OCI-LY7 (cell line): ENCODE data around the gene SSRP1. TPM values are rescaled to one million over a fixed set of nuclear protein-coding genes. Genes with fewer than 3 reads are reported as not detected.
A peak's percentile ranks its signal among the peaks of the same experiment; 100 is the strongest.

ENCODE experiments used
- BruUV-seq: library from RNA; stranded (reverse); fragments of 400-500 nt; replicated peaks from 2 replicates; lab custom pipeline; 2021; lab: Mats Ljungman, UMichigan
- CTCF ChIA-PET: fragments of 300-600 bp; sonication (Branson Sonifier 250); formaldehyde crosslinking; loops from one replicate; lab custom pipeline; 2022; ENCODE audit warnings: antibody characterized with exemption; ENCODE audit not compliant: unreplicated experiment; lab: Charles Lee
- POLR2A ChIA-PET: fragments of 300-600 bp; sonication (Branson Sonifier 250); formaldehyde crosslinking; loops from one replicate; lab custom pipeline; 2022; ENCODE audit warnings: antibody characterized with exemption; lab: Charles Lee
- DNase-seq: peaks from one replicate; pipeline ENCODE4 v3.0.0-alpha.2; 2015; ENCODE audit warnings: low spot score
- H2AFZ ChIP-seq: fragments of 200-600 bp; sonication (generic), shearing (Covaris generic); 2 replicates; pipeline ENCODE4 v1.6.1; 2014; ENCODE audit warnings: mild to moderate bottlenecking, antibody characterized with exemption, low read length, moderate library complexity
- H3K27ac ChIP-seq: fragments of 200-600 bp; sonication (generic); 2 replicates; pipeline ENCODE4 v1.5.1; 2014; ENCODE audit warnings: mixed run types, low read depth, mild to moderate bottlenecking, moderate library complexity, low read length, inconsistent platforms; ENCODE audit not compliant: poor library complexity, severe bottlenecking
- H3K36me3 ChIP-seq: fragments of 200-600 bp; sonication (generic); 2 replicates; pipeline ENCODE4 v1.6.1; 2014; ENCODE audit warnings: mild to moderate bottlenecking, antibody characterized with exemption, low read length, moderate library complexity, mixed read lengths; ENCODE audit not compliant: insufficient read depth
- H3K4me1 ChIP-seq: fragments of 200-600 bp; sonication (generic); 2 replicates; pipeline ENCODE4 v1.5.1; 2014; ENCODE audit warnings: mild to moderate bottlenecking, low read length; ENCODE audit not compliant: insufficient read depth, poor library complexity, severe bottlenecking
- H3K4me2 ChIP-seq: fragments of 200-600 bp; sonication (generic); 2 replicates; pipeline ENCODE4 v1.6.1; 2014; ENCODE audit warnings: mild to moderate bottlenecking, low read length
- H3K4me3 ChIP-seq: fragments of 200-600 bp; sonication (generic); 2 replicates; pipeline ENCODE4 v1.5.1; 2014; ENCODE audit warnings: mild to moderate bottlenecking, low read depth, low read length; ENCODE audit not compliant: poor library complexity, severe bottlenecking
- H3K79me2 ChIP-seq: fragments of 200-600 bp; sonication (generic); 2 replicates; pipeline ENCODE4 v1.6.1; 2016; ENCODE audit warnings: low read depth, mild to moderate bottlenecking, low read length, moderate library complexity, mixed read lengths; ENCODE audit not compliant: insufficient read depth
- H3K9me2 ChIP-seq: fragments of 200-600 bp; sonication (generic); 2 replicates; pipeline ENCODE4 v1.6.1; 2016; ENCODE audit warnings: mild to moderate bottlenecking, low read length, mixed read lengths; ENCODE audit not compliant: insufficient read depth
- H3K9me3 ChIP-seq: fragments of 200-600 bp; sonication (generic); 2 replicates; pipeline ENCODE4 v1.6.1; 2014; ENCODE audit warnings: mild to moderate bottlenecking, mixed run types, low read length, mixed read lengths
- H4K20me1 ChIP-seq: fragments of 200-600 bp; sonication (generic); 2 replicates; pipeline ENCODE4 v1.6.1; 2014; ENCODE audit warnings: mild to moderate bottlenecking, antibody characterized with exemption, low read length, moderate library complexity, mixed read lengths; ENCODE audit not compliant: insufficient read depth
- CTCF ChIP-seq: fragments of 200-600 bp; sonication (generic); conservative IDR thresholded peaks from 2 replicates; pipeline ENCODE4 v1.5.1; 2014; ENCODE audit warnings: mild to moderate bottlenecking, antibody characterized with exemption, low read length, moderate library complexity, mixed read lengths
- EZH2phosphoT487 ChIP-seq: fragments of 200-600 bp; sonication (generic); IDR thresholded peaks from 2 replicates; pipeline ENCODE4 v1.6.1; 2018; ENCODE audit warnings: low read depth, borderline replicate concordance, mild to moderate bottlenecking, mixed run types, antibody characterized with exemption, low read length, moderate library complexity, mixed read lengths
- intact Hi-C: fragments of 100-400 bp; cut with micrococcal nuclease; formaldehyde crosslinking; loops from one replicate; pipeline ENCODE4 v1.10.0; 2022; ENCODE audit not compliant: unreplicated experiment
- total RNA-seq, 2 experiments: library from RNA; depleted of rRNA in 1 of 2; stranded (reverse); fragments of >200 nt in 1 of 2; shearing (Covaris generic) in 1 of 2; gene quantifications; 2 replicates each; pipeline ENCODE4 v1.2.3, GENCODE V29; 2014 to 2022

Gene SSRP1
- total RNA-seq, 2 experiments from 2014 or later = 146 to 221 TPM

DNA sequence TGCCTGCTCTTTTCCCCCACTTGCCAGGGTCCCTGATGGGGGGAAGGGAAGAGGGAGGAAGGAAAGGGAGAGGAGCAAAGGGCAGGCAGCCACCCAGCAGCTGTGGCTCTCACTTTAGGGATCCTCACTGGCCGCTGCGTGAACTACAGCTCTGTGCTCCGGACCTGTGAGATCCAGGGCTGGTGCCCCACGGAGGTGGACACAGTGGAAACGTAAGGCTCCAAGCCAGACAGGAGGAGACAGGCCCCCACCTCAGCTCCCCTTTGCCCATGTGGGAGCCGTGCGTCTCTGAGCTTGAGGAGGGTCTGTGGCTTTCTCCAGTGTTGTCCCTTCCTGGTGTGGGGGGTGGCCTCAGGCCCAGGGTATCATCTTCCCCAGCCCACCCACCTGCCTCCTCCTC lies 12.4 kb upstream of the SSRP1 start:
- intact Hi-C loops = loop anchor here (5.0 kb wide), 2 partner anchors 109 to 184 kb away; partner anchors contain the start of gene TIMM10
- ChIA-PET POLR2A (no interaction called here), CTCF (no interaction called here)
- TF ChIP-seq CTCF = no peak
- no peak for TF ChIP-seq EZH2phosphoT487
- H2AFZ ChIP-seq = no peak overlapping the region
- no peaks in the 10 kb centered on the region for H3K36me3 ChIP-seq
- H3K9me2 ChIP-seq = no peaks in the 10 kb centered on the region
- H3K4me3 ChIP-seq = no peak overlapping the region
- no peak overlapping the region for H3K4me2 ChIP-seq
- H3K9me3 ChIP-seq = no peaks in the 10 kb centered on the region
- H4K20me1 ChIP-seq = no peaks in the 10 kb centered on the region
- no peak for DNase-seq
- no peaks in the 10 kb centered on the region for H3K79me2 ChIP-seq
- no TSS peak for BruUV-seq
- H3K4me1 ChIP-seq = peaks cover 4% of the 10 kb centered on the region
- H3K27ac ChIP-seq = no peak overlapping the region

- Histone ChIP-seq H3K79me2 (no peaks in the 10 kb centered on the region), H3K4me2 (no peak overlapping the region), H3K9me2 (no peaks in the 10 kb centered on the region), H3K27ac (no peak overlapping the region), H3K4me1 (peaks cover 4% of the 10 kb centered on the region), H3K9me3 (no peaks in the 10 kb centered on the region), H3K36me3 (no peaks in the 10 kb centered on the region), H2AFZ (no peak overlapping the region), H4K20me1 (no peaks in the 10 kb centered on the region), H3K4me3 (no peak overlapping the region)
- no peak for TF ChIP-seq CTCF
- TF ChIP-seq EZH2phosphoT487 = no peak
- no peak for DNase-seq
- ChIA-PET CTCF (interaction anchor here (1.0 kb wide), 1 partner anchor 12 kb away, joined by 3 read pairs; the partner anchor contains the start of gene SSRP1), POLR2A (no interaction called here)
- no TSS peak for BruUV-seq
- intact Hi-C loops = loop anchor here (5.0 kb wide), 2 partner anchors 110 to 185 kb away; partner anchors contain the start of gene TIMM10
Observed at GRCh38 chr11:57347336-57347735, 11.6 kb upstream of the SSRP1 start.

DNA sequence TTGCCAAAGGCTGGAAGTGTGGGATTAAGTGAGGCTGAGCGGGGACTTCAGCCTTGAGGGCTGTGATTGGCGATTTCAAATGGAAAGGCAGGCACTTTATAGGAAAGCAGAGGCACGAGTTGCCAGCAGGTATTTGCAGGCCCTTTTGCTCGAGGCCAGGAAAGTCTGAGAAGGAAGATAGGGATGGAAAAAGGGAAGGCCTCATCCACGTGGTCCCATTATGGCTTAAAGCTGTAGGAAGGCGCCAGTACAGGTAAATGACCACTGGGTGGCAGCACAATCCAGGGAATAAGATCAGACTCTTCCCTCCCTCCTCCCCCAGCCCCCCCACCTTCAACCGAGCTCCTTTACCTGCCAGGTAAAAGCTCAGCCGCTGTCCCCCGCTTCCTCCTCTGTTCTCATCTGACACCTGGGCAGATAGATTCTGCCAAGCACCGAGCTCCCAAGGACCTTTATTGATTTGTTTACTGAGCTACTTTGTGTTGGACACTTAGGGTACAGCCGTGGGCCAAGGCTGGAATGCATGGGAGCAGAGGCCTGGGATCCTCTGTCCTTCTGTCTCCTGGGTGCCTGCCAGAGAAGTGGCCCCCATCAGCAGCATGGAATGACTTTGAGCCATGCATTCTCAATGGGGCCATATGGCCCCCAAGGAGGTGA lies 10.0 kb upstream of the SSRP1 start:
- H2AFZ ChIP-seq = peak overlapping the region; percentile 98
- DNase-seq = peak; percentile 77
- POLR2A ChIA-PET = interaction anchor here (0.8 kb wide), 1 partner anchor 20 kb away, joined by 3 read pairs; no protein-coding TSS in a partner anchor
- CTCF ChIA-PET = interaction anchor here (0.6 to 1.6 kb wide), 6 partner anchors 19 to 295 kb away, joined by 3 to 8 read pairs (median 5); no protein-coding TSS in a partner anchor
- peak overlapping the region; percentile 34; the same call in 1 of the 2 replicates for H3K4me2 ChIP-seq
- no peaks in the 10 kb centered on the region for H4K20me1 ChIP-seq
- no peaks in the 10 kb centered on the region for H3K9me2 ChIP-seq
- intact Hi-C loops = loop anchor here (1.0 to 5.0 kb wide), 4 partner anchors 112 to 296 kb away; partner anchors contain the start of gene TIMM10
- no peaks in the 10 kb centered on the region for H3K9me3 ChIP-seq
- no peak overlapping the region for H3K4me3 ChIP-seq
- TF ChIP-seq EZH2phosphoT487 (no peak), CTCF (peak; percentile 84)
- BruUV-seq = no TSS peak
- no peaks in the 10 kb centered on the region for H3K36me3 ChIP-seq
- peaks cover 4% of the 10 kb centered on the region for H3K4me1 ChIP-seq
- H3K27ac ChIP-seq = no peak overlapping the region
- H3K79me2 ChIP-seq = no peaks in the 10 kb centered on the region
